ENCODE results near the gene FPGT.

DNA sequence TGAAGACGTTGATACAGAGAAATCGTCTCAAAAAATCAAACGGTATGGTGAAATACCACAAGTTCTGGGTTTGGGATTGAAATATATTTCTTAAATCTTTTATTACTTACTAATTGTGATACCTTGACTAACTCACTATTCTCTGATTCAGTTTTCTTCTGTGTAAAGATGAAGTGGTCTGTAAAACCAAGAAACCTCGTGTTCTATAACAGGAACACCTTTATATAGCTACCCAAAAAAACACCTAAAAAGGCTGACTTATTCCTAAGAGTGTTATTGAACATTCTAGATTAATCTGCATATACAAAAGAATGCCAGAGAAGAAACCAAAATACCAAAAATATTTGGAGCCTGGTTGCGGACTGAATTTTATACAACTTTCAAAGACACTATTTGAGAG is 787 bp upstream of the FPGT start:
- TF ChIP-seq, protein P1, sequence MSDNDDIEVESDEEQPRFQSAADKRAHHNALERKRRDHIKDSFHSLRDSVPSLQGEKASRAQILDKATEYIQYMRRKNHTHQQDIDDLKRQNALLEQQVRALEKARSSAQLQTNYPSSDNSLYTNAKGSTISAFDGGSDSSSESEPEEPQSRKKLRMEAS (IDR thresholded peaks at IDR 0.05; ENCODE audit: insufficient read depth, insufficient read length): no peak
- TF ChIP-seq, protein P2, sequence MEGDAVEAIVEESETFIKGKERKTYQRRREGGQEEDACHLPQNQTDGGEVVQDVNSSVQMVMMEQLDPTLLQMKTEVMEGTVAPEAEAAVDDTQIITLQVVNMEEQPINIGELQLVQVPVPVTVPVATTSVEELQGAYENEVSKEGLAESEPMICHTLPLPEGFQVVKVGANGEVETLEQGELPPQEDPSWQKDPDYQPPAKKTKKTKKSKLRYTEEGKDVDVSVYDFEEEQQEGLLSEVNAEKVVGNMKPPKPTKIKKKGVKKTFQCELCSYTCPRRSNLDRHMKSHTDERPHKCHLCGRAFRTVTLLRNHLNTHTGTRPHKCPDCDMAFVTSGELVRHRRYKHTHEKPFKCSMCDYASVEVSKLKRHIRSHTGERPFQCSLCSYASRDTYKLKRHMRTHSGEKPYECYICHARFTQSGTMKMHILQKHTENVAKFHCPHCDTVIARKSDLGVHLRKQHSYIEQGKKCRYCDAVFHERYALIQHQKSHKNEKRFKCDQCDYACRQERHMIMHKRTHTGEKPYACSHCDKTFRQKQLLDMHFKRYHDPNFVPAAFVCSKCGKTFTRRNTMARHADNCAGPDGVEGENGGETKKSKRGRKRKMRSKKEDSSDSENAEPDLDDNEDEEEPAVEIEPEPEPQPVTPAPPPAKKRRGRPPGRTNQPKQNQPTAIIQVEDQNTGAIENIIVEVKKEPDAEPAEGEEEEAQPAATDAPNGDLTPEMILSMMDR (IDR thresholded peaks at IDR 0.05; ENCODE audit: extremely low read depth in 1 of 2, insufficient read depth in 1 of 2, low read depth in 1 of 2, low read length in 2 of 2): no peak
- TF ChIP-seq POLR2AphosphoS5 (IDR thresholded peaks at IDR 0.05; ENCODE audit: insufficient read depth, low read depth, low read length) (no peak), EZH2 (IDR thresholded peaks at IDR 0.05; ENCODE audit: borderline replicate concordance, low read depth, low read length, severe bottlenecking) (no peak), MYC (IDR thresholded peaks at IDR 0.05; ENCODE audit: low read depth, low read length) (no peak), POLR2A (IDR thresholded peaks at IDR 0.05; ENCODE audit: low read depth, low read length) (no peak), FOS (IDR thresholded peaks at IDR 0.05; ENCODE audit: borderline replicate concordance, insufficient read depth, low read length) (no peak)

Data from endothelial cell of umbilical vein (primary cell).